ENCODE measurements around the gene ANKIB1. TPM values are rescaled to one million over a fixed set of nuclear protein-coding genes. Genes with fewer than 3 reads are reported as not detected.

The ANKIB1 gene
- polyA plus RNA-seq, 1 experiment, result 35.0 TPM

DNA sequence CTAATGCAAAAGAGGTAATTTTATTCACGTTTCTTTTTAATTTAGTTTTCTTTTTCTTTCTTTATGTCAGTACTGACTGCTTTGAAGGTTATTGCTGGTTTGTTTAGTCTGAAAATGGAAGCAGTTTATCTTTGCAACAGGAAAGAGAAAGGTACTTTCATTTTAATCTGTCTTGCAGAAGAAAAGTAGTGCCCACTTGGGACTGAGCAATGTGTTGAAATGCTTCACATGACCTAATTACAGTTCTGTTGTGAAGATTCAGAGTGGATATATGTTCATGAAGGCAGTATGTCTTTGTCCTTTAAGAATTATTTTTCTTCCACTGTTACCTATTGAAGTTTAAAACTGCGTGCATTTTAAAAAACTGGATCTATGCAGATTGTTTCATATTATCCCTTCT, 80.1 kb downstream of the ANKIB1 start:
- Histone ChIP-seq H3K4me3 (ENCODE audit: low read depth, low read length) (no peak overlapping the region), H3K27me3 (ENCODE audit: control insufficient read depth, insufficient read depth, low read length) (no peaks in the 10 kb centered on the region), H3K36me3 (ENCODE audit: control insufficient read depth, insufficient read depth, low read length) (no peaks in the 10 kb centered on the region)
- DNase-seq (ENCODE audit: low read depth), result no peak
- TF ChIP-seq, protein P1, sequence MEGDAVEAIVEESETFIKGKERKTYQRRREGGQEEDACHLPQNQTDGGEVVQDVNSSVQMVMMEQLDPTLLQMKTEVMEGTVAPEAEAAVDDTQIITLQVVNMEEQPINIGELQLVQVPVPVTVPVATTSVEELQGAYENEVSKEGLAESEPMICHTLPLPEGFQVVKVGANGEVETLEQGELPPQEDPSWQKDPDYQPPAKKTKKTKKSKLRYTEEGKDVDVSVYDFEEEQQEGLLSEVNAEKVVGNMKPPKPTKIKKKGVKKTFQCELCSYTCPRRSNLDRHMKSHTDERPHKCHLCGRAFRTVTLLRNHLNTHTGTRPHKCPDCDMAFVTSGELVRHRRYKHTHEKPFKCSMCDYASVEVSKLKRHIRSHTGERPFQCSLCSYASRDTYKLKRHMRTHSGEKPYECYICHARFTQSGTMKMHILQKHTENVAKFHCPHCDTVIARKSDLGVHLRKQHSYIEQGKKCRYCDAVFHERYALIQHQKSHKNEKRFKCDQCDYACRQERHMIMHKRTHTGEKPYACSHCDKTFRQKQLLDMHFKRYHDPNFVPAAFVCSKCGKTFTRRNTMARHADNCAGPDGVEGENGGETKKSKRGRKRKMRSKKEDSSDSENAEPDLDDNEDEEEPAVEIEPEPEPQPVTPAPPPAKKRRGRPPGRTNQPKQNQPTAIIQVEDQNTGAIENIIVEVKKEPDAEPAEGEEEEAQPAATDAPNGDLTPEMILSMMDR (IDR thresholded peaks at IDR 0.05; ENCODE audit: insufficient read depth, low read depth, low read length), result no peak
- POLR2A ChIA-PET, result no interaction called here
- CTCF ChIA-PET, result no interaction called here

DNA sequence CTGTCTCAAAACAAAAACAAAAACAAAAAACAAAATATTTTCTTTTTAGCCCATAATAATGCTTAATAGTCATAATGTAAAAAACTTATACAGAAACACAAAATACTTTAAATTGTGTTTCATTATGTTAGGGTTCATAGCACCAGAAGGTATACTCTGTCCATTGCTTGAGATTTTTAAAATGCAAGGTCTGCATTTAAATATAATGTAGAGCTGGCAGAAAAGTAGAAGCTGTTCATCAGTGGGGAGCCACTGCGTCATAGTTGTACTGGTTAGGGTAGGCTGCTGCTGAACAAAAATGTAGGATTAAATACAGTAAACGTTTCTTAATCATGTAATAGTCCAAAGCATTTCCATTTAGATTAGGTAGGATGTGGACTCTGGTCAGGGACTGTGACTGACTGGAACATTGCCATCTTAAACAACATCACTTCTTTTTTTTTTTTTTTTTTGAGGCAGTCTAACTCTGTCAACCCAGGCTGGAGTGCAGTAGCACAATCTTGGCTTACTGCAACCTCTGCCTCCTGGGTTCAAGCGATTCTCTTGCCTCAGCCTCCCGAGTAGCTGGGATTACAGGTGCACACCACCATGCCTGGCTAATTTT, 85.2 kb downstream of the ANKIB1 start:
- Histone ChIP-seq H3K27me3 (ENCODE audit: control insufficient read depth, insufficient read depth, low read length) (no peaks in the 10 kb centered on the region), H3K36me3 (ENCODE audit: control insufficient read depth, insufficient read depth, low read length) (peaks cover 2% of the 10 kb centered on the region), H3K4me3 (ENCODE audit: low read depth, low read length) (no peak overlapping the region)
- TF ChIP-seq, protein P1 (IDR thresholded peaks at IDR 0.05; ENCODE audit: insufficient read depth, low read depth, low read length), result no peak
- no peak for DNase-seq (ENCODE audit: low read depth)
- POLR2A ChIA-PET, result no interaction called here
- CTCF ChIA-PET, result no interaction called here

DNA sequence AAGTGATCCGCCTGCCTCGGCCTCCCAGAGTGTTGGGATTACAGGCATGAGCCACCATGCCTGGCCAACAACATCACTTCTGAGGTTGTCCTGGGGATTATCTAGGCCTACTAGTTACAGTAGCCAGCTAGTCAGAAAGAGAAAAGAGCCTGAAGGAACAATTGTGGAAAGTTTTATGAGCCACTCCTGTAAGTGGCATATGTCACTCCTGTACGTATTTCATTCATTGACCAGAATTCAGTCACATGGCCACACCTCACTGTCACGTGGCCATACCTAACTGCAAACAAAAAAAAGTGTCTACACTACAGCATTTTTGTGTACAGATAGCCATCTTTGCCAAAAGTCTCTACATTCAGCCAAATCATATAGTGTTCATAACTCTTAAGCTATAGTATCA, 85.7 kb downstream of the ANKIB1 start:
- Histone ChIP-seq H3K27me3 (ENCODE audit: control insufficient read depth, insufficient read depth, low read length) (no peaks in the 10 kb centered on the region), H3K4me3 (ENCODE audit: low read depth, low read length) (no peak overlapping the region), H3K36me3 (ENCODE audit: control insufficient read depth, insufficient read depth, low read length) (peaks cover 2% of the 10 kb centered on the region)
- no peak for DNase-seq (ENCODE audit: low read depth)
- TF ChIP-seq, protein P1 (IDR thresholded peaks at IDR 0.05; ENCODE audit: insufficient read depth, low read depth, low read length), result no peak
- CTCF ChIA-PET, result interaction anchor here (0.6 kb wide), 1 partner anchor 81 kb away, joined by 3 read pairs; no protein-coding TSS in a partner anchor
- POLR2A ChIA-PET, result no interaction called here

DNA sequence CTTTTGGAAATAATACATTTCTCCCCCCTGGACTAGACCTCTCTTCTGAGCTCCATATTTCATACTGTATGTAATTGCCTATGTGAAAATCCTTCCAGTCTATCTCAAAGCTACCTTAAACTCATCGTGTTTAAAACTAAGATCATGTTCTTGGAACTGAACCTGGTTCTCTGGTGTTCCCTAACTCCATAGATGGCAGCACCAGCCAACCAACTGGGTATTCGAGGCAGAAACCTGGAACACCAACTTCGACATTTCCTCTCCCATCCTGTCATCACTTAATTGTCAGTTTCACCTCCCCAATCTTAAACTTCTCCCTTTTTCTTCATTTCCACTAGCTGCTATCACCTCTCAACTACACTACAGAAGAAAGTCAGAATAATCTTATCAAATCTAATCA, 87.0 kb downstream of the ANKIB1 start:
- Histone ChIP-seq H3K4me3 (ENCODE audit: low read depth, low read length) (no peak overlapping the region), H3K36me3 (ENCODE audit: control insufficient read depth, insufficient read depth, low read length) (peaks cover 2% of the 10 kb centered on the region), H3K27me3 (ENCODE audit: control insufficient read depth, insufficient read depth, low read length) (no peaks in the 10 kb centered on the region)
- CTCF ChIA-PET, result no interaction called here
- DNase-seq (ENCODE audit: low read depth), result no peak
- POLR2A ChIA-PET, result no interaction called here
- TF ChIP-seq, protein P1 (IDR thresholded peaks at IDR 0.05; ENCODE audit: insufficient read depth, low read depth, low read length), result no peak

DNA sequence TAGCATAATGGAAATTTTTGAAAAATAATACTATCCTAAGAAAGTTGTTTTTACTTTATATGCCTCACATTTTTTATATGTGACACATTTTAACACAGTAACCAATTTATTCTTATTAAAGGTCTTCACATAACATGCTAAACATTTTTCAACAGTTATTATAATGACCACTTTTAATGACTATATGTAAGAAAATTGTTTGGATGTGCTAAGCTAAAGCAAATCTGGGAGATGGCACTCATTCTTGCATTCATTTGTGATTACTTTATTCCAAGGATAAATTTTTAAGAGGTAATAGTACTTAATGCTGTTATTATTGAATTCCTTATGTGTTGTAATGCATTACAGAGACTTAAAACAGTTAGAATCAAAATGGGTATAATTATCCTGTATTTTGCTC, 88.1 kb downstream of the ANKIB1 start:
- H3K27me3 ChIP-seq (ENCODE audit: control insufficient read depth, insufficient read depth, low read length), result no peaks in the 10 kb centered on the region
- ChIA-PET CTCF (no interaction called here), POLR2A (no interaction called here)
- H3K4me3 ChIP-seq (ENCODE audit: low read depth, low read length), result no peak overlapping the region
- TF ChIP-seq, protein P1 (IDR thresholded peaks at IDR 0.05; ENCODE audit: insufficient read depth, low read depth, low read length), result no peak
- no peak for DNase-seq (ENCODE audit: low read depth)
- peaks cover 2% of the 10 kb centered on the region for H3K36me3 ChIP-seq (ENCODE audit: control insufficient read depth, insufficient read depth, low read length)

Measured in BJ (cell line).